Subcutaneous adipose tissue (tissue), 4 donors: ENCODE results near the gene SMIM36. TPM values are rescaled to one million over a fixed set of nuclear protein-coding genes. Genes with fewer than 3 reads are reported as not detected.

Experiments used
- total RNA-seq, 4 donors: library from RNA; depleted of rRNA; stranded (reverse); fragments of >200 nt; gene quantifications; one replicate each; pipeline ENCODE4 v1.1.0, GENCODE V29; 2016
- TF ChIP-seq, protein P1 (sequence below): fragments of 450-650 bp; IDR thresholded peaks from one replicate; pipeline ENCODE4 v1.5.1; 2016; ENCODE audit warnings: low read depth, mild to moderate bottlenecking, control low read depth, antibody characterized with exemption, moderate library complexity

The SMIM36 gene
- total RNA-seq, 4 donors from 2014 or later, result not detected

DNA sequence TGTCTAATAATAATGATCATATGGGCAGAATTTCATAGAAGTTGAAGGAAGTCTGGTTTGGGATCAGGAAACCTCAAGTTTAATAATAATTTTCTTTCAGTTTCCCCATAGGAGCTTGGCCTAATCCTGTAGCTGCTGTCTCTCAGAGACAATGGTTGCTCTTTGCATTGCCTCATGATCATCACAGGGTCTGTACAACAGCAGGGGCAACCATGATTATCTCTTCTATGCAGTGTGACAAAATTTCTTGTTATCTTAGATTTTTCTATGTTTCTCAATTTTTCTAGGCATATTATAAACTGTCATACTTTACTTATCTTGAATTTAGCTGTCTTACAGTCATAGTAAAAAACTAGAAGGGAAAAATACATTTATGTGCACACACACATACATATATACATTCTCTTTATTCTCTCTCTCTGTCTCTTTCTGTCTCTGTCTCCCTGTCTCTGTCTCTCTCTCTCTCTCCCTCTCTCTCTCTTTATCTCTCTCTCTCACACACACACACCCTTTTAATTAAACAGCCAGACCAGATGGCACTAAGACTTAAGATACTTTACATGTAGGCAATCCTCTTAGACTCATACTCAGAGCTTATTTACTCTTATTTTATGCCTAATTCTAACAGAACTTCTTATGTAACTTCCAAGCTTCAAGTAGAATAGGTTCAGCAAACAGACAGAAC lies 30.5 kb downstream of the SMIM36 start:
- TF ChIP-seq, protein P1, sequence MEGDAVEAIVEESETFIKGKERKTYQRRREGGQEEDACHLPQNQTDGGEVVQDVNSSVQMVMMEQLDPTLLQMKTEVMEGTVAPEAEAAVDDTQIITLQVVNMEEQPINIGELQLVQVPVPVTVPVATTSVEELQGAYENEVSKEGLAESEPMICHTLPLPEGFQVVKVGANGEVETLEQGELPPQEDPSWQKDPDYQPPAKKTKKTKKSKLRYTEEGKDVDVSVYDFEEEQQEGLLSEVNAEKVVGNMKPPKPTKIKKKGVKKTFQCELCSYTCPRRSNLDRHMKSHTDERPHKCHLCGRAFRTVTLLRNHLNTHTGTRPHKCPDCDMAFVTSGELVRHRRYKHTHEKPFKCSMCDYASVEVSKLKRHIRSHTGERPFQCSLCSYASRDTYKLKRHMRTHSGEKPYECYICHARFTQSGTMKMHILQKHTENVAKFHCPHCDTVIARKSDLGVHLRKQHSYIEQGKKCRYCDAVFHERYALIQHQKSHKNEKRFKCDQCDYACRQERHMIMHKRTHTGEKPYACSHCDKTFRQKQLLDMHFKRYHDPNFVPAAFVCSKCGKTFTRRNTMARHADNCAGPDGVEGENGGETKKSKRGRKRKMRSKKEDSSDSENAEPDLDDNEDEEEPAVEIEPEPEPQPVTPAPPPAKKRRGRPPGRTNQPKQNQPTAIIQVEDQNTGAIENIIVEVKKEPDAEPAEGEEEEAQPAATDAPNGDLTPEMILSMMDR, result no peak

- TF ChIP-seq, protein P1, result no peak
Measured at GRCh38 chr17:55479903-55480302, 31.3 kb downstream of the SMIM36 start.

DNA sequence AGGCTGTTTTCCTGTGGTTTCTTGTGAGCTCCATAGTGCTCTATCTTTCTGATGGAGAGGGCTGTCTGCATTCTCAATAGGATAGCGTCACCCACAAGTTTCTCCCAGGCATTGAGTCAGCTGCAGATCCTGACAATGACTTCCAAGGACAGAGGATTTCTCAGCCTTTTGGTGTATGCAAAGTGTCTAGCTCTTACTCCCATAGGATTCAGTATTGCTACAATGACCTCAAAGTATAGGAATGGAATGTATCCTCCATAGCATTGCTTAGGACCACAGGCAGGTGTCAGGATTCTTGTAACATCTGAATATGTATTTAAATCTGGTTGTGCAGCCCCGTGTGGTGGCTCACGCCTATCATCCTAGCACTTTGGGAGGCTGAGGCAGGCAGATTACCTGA lies 32.3 kb downstream of the SMIM36 start:
- TF ChIP-seq, protein P1, result no peak

- TF ChIP-seq, protein P1, result no peak
Measured at GRCh38 chr17:55466671-55467070, 44.6 kb downstream of the SMIM36 start.

GRCh38 chr17:55463600-55463999 lies 47.7 kb downstream of the SMIM36 start:
- TF ChIP-seq, protein P1, result no peak

DNA sequence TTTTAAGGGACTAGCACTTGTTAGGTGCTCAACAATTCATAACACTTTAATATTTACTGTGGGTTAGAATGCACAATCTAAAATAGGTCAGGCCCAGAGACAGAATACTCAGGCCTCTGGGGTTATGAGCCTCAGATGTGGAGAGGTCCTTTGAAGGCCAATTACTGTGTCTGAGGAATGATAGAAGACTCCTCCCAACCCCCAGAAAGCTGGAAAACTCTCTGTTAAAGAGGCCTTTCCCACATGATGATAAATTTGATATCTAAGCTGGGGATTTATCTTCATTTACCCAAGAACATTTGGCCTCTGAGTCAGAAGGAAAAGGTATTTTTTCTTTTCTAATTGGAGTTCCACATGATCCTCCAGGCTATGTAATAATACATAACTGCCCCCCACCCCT lies 48.5 kb downstream of the SMIM36 start:
- TF ChIP-seq, protein P1, result no peak

- TF ChIP-seq, protein P1, result no peak
Measured at GRCh38 chr17:55462234-55462633, 49.0 kb downstream of the SMIM36 start.
